Stimulated activated CD8-positive, alpha-beta memory T cell treated with anti-CD3 and anti-CD28 coated beads, Interleukin-2, amount 100 ng/mL, for 48 hours (primary cell): ENCODE data around the gene AVL9.
"Not testable (repeated sequence)": the region's sequence is repeated elsewhere in the genome, so short reads cannot be mapped to it uniquely, and the experiment has no call there.

Experiments used
- DNase-seq, 2 donors: peaks; one replicate each; pipeline ENCODE4 v3.0.0-alpha.2; 2020; ENCODE audit warnings: low read depth in 2 of 2

AVL9 gene

GRCh38 chr7:32587411-32587948, 92.2 kb downstream of the AVL9 start:
- no peak for DNase-seq

GRCh38 chr7:32588657-32589056, 93.4 kb downstream of the AVL9 start:
- no peak for DNase-seq

- no peak for DNase-seq
These were observed 96.6 kb downstream of the AVL9 start for GRCh38 chr7:32591938-32592337.

GRCh38 chr7:32592701-32593100, 97.4 kb downstream of the AVL9 start:
- no peak for DNase-seq

- no peak for DNase-seq
These were observed 99.7 kb downstream of the AVL9 start for GRCh38 chr7:32594965-32595490.

GRCh38 chr7:32601196-32601595, 105.9 kb downstream of the AVL9 start:
- DNase-seq = not testable (repeated sequence)

GRCh38 chr7:32602470-32602869, 107.2 kb downstream of the AVL9 start:
- DNase-seq = no peak

- not testable (repeated sequence) for DNase-seq
These were observed 108.2 kb downstream of the AVL9 start for GRCh38 chr7:32603492-32603891.

GRCh38 chr7:32604047-32604446, 108.8 kb downstream of the AVL9 start:
- not testable (repeated sequence) for DNase-seq

- DNase-seq = no peak
These were observed 109.7 kb downstream of the AVL9 start for GRCh38 chr7:32605032-32605431.

GRCh38 chr7:32609463-32609862, 114.2 kb downstream of the AVL9 start:
- no peak for DNase-seq

- DNase-seq = no peak
These were observed 116.2 kb downstream of the AVL9 start for GRCh38 chr7:32611201-32612099.

- no peak for DNase-seq
These were observed 121.3 kb downstream of the AVL9 start for GRCh38 chr7:32616625-32617024.

- DNase-seq = no peak
These were observed 123.2 kb downstream of the AVL9 start for GRCh38 chr7:32618470-32618869.

- DNase-seq = no peak
These were observed 123.7 kb downstream of the AVL9 start for GRCh38 chr7:32618987-32619386.

GRCh38 chr7:32619416-32619815, 124.1 kb downstream of the AVL9 start:
- DNase-seq = not testable (repeated sequence)

GRCh38 chr7:32631021-32631420, 135.7 kb downstream of the AVL9 start:
- no peak for DNase-seq

- not testable (repeated sequence) for DNase-seq
These were observed 136.6 kb downstream of the AVL9 start for GRCh38 chr7:32631590-32632497.

- not testable (repeated sequence) for DNase-seq
These were observed 138.2 kb downstream of the AVL9 start for GRCh38 chr7:32633446-32633845.

- DNase-seq = not testable (repeated sequence)
These were observed 139.6 kb downstream of the AVL9 start for GRCh38 chr7:32634798-32635393.

- not testable (repeated sequence) for DNase-seq
These were observed 141.6 kb downstream of the AVL9 start for GRCh38 chr7:32636725-32637462.
